SKM-1 (cell line): ENCODE measurements around the gene SOX6.
"Not testable (repeated sequence)": the region's sequence is repeated elsewhere in the genome, so short reads cannot be mapped to it uniquely, and the experiment has no call there.

Experiments
- DNase-seq: peaks from one replicate; lab custom pipeline; 2025; ENCODE audit not compliant: unreplicated experiment; lab: John Stamatoyannopoulos, UW

SOX6 gene

DNA sequence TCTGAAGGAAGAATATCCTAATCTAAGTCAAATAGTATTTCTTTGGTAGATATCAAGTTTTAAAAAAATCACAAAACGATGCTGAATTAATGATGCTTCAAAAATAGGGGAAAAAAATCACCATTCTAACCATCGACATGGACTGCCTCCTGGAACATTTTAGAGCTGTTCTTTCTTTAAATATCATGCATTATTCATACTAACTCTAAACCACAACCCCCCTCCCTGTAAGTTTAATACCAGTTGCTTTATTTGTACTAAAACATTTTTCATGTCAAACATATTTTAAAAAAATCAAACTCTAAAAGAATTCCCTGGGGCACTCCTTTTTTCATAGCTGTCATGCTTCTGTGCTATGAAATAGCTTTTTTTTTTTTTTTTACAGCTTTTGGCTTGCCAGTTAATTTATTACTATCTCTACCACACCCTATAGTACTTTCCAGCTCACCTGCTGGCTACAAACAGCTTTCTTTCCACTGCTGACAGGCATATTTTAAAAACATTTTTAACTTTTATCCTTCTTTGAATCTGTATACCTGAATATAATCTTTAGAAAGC lies 256.9 kb downstream of the SOX6 start:
- DNase-seq = no peak

GRCh38 chr11:16098526-16099205 lies 257.7 kb downstream of the SOX6 start:
- DNase-seq = no peak

- DNase-seq = no peak
These were observed 258.8 kb downstream of the SOX6 start for GRCh38 chr11:16097543-16097942.

DNA sequence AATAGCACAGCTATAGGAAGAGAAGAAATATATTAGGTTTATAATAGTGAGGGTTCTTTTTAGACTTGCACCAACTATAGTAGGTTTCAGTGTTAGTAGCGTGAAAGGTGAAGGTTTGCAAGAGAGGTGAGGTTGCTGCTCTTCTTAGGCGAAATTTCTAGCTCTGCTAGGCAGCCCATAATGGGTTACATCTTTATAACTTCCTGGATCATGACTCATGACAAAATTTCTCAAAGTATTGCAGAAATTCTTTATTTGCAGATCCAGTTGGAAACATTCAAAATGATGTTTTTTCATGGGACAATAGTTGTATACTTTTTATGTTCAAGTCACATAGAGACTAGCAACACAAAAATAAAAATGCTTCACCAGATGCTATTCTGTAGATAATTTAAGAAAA lies 260.0 kb downstream of the SOX6 start:
- no peak for DNase-seq

GRCh38 chr11:16095756-16096155 lies 260.6 kb downstream of the SOX6 start:
- no peak for DNase-seq

DNA sequence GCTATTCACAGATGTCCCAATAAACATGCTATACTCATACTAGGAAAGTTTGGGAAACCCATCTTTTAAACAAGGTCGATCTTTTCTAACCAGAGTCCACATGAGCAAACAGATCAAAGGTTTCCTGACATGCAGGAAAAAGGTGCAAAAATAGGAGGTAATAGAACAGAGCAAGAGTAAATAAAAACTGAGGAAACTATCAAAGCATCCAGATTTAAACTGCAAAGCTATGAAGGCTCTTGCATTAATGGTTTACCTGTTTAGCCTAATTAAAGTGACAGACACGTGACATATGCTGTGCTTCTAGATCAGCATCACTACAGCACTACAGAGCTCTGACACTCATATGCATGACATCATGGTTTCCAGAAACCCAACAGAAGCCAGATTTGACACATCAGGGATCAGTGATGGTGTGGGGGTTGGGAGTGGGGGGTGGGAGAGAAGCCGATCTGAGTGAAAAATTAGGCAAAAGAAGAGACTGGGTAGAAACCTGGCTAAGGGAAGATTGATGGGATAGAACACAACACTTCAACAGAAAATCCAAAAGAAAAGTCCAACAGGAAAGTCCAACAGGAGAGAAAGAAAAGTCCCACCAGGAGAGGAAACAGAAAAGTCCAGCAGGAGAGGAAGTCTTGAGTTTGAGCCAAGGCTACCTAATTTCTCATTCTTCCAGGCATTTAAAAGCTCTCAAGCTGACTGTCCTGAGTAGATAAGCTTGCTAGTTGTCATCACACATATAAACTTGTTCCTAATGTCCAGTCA lies 262.3 kb downstream of the SOX6 start:
- no peak for DNase-seq

DNA sequence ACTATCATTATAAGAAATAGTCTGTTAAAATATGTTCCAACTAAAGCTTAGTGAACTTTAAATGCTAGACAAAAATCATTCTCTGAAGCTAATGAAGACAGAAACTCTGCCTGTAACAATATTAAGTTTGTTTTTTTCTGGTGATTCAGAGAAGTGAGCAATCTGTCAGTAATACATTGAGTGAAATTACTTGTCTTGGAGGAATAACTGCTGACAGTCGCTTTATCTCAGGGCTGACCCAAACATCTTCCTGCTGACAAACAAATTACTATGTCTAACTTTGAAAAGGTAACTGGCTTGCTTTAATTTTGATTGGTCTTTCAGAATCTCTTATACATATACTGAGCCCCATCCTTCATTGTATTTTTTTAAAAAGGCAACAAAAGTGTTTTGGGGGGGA lies 264.5 kb downstream of the SOX6 start:
- DNase-seq = no peak

DNA sequence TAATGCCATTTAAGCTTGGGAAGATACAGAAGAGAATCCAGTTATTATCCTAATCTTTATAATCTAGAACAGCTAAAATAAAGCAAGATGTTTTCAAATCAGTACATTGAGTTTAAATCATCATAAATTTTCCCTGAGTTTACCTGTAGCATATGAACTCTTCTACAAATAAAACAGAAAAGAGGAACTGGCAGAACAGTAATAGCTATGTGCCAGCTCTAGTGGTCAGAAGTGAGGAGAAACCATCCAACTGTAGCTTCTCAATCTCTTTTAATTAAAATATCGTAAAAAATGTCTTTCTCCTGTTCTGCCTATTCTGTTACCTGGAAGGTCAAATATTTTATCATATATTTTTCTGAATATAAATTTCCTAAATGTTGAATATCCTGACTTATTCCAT lies 266.9 kb downstream of the SOX6 start:
- no peak for DNase-seq

DNA sequence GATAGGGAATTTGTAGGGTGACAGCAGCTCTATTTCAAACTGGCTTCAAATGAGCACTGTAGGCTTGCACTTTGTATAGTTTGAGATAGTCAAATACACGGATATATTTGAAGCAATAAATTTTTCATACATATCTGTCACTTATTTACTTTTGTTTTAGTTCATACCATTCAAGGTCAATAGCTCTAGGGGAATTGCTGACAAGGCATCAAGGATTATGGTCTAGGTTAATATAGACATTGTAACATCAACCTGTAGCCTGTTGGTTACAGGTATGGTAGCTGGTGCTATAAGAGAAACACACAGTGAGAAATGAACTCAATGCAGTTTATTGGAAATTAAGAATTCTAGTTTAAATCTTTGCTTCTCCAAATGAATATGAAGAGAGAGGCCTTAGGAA lies 267.6 kb downstream of the SOX6 start:
- no peak for DNase-seq

GRCh38 chr11:16087886-16088285 lies 268.5 kb downstream of the SOX6 start:
- no peak for DNase-seq

DNA sequence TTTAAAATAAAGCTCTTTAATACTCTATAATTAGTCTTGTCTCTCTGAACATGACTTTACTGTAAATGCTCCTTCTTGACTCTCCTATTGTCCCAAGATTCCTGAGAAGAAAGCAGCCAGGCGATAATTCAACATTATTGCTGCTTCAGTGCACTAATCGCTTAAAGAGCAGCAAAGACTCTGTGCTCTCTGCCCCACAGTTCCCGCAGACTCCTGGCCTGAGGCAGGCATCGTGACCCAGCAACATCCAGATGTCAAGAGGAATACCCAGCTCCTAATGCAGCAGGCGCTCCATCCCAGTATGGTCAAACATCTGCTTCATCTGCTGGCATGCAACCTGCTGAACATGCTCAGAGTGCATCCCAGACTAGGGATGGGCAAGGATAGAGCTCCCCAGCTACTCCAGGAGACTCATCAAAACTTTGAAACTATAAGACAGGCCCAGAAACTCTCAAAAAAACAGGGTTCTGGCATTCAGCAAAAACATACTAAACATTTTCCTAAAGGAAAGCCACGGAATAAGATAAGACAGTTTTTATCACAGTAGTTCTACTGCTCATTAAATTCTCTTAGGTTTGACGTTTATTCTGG lies 270.0 kb downstream of the SOX6 start:
- no peak for DNase-seq

GRCh38 chr11:16082095-16083055 lies 274.0 kb downstream of the SOX6 start:
- no peak for DNase-seq

- DNase-seq = no peak
These were observed 274.8 kb downstream of the SOX6 start for GRCh38 chr11:16081382-16082094.

DNA sequence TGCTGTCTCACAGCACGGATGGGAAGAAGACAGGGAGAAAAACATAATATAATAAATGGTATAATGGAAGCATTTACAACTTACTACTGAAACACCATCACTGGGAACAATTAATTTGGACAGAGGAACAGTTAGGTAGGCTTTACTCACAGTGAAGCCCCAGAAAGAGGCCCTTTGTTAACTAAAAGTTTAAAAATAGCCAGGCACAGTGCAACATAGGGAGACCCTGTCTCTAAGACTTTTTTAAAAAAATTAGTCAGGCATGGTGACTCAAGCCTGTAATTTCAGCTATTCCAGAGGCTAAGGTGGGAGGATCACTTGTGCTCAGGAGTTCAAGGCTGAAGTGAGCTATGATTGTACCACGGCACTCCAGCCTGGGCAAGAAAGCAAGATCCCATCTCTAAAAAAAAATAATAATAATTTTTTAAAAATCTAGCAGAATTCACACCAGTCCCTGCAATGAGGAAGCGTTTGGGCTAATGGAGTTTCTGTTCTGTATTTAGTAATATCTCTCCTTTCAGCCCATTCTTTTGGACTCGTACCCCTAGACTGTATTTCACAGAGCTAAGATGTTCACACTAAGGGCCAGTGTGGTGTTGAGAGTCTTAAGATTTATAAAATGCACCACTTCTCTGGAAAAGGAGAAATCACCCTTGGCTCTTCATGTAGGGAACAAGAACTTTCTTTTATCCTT lies 275.5 kb downstream of the SOX6 start:
- DNase-seq = no peak

GRCh38 chr11:16078936-16079335 lies 277.4 kb downstream of the SOX6 start:
- no peak for DNase-seq

GRCh38 chr11:16070573-16070972 lies 285.8 kb downstream of the SOX6 start:
- DNase-seq = no peak

GRCh38 chr11:16067268-16067667 lies 289.1 kb downstream of the SOX6 start:
- not testable (repeated sequence) for DNase-seq

DNA sequence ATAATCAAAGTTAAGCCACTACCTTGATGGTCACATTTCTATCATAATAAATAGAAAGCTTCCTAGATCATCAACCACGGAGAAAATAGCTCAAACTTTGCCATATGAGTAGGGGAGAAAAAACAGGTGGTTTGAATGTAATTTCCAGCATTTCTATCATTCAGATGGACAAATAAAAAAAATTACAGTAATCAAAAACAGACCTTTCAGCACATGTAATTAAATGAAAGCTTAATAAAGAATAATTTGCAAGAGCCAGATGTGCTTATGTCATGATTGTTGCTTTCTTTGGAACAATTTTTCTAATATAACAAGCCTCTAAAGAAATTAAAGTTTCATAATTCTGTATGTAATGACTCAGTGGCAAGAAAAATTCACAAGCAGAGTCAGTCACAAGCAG lies 297.0 kb downstream of the SOX6 start:
- no peak for DNase-seq

- no peak for DNase-seq
These were observed 297.7 kb downstream of the SOX6 start for GRCh38 chr11:16058671-16059070.

DNA sequence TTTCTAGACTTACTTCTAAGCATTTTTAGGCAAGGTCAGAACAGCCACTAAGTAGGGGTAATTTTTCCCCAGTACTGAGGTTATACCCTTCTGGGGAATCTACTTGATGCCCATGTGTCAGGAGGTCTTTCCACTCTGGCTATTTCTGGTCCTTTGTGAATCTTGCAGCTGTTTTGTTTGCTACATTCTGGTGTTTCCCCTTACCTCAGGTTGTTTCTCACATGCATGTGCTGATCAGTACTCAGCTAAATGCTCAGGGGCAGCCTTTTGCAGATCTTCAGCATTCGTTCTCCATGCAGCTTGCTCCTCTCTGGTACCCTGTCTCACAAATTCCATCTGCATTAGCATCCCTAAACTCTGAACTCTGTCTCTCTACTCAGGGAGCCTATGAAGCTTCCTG lies 303.6 kb downstream of the SOX6 start:
- no peak for DNase-seq
